Right lobe of liver (tissue), 4 donors: Measurements from ENCODE around the gene TPRA1.

ENCODE experiments used
- CTCF ChIP-seq, 4 donors: fragments of 200-600 bp in 3 of 4; fragments of 450-650 bp in 1 of 4; IDR thresholded peaks; one replicate each; pipeline versions ENCODE4 v1.5.1 to v1.8.0; 2016 to 2022; ENCODE audit warnings: antibody characterized with exemption in 4 of 4, mild to moderate bottlenecking in 2 of 4
- POLR2A ChIP-seq: fragments of 450-650 bp; IDR thresholded peaks from one replicate; pipeline ENCODE4 v1.6.1; 2017; ENCODE audit warnings: antibody characterized with exemption, mild to moderate bottlenecking
- donor health status: DM: no; HTN: no; CAD: no.
- donor health status: DM: no; HTN: no; CAD: no.
- donor health status: DM: no; HTN: yes; CAD: no.

GRCh38 chr3:127611251-127611650 is 20.7 kb upstream of the TPRA1 start:
- TF ChIP-seq CTCF (IDR thresholded peaks at IDR 0.05) (no peak), POLR2A (no peak)
